Measurements from ENCODE around the gene ACTG1. TPM values are rescaled to one million over a fixed set of nuclear protein-coding genes. Genes with fewer than 3 reads are reported as not detected.

The ACTG1 gene
- total RNA-seq, 1 donor from 2014 or later, result 1,228 TPM

GRCh38 chr17:81556175-81556691, 43.6 kb upstream of the ACTG1 start:
- Histone ChIP-seq H3K4me2 (no peak overlapping the region), H3K9me3 (ENCODE audit: low read depth) (no peaks in the 10 kb centered on the region), H3K27ac (no peak overlapping the region), H2AFZ (replicated peaks) (no peak overlapping the region), H4K20me1 (ENCODE audit: low read depth) (no peaks in the 10 kb centered on the region), H3F3A (ENCODE audit: low read depth) (peaks cover 16% of the 10 kb centered on the region), H3K36me3 (no peaks in the 10 kb centered on the region), H3K27me3 (no peaks in the 10 kb centered on the region), H3K9ac (no peak overlapping the region), H3K4me3 (no peak overlapping the region), H3K4me1 (peaks cover 1% of the 10 kb centered on the region), H3K79me2 (ENCODE audit: low read depth) (peaks cover 7% of the 10 kb centered on the region)
- TF ChIP-seq EZH2phosphoT487 (IDR thresholded peaks at IDR 0.05) (no peak), EZH2 (IDR thresholded peaks at IDR 0.05) (no peak), CTCF (IDR thresholded peaks at IDR 0.05) (no peak)
- H3K27ac Mint-ChIP-seq, result no peak overlapping the region
- H3K4me3 Mint-ChIP-seq, result no peak overlapping the region
- DNase-seq (ENCODE audit: low spot score), result no peak
- peaks cover 18% of the 10 kb centered on the region for H3K4me1 Mint-ChIP-seq
- peaks cover 7% of the 10 kb centered on the region for H3K36me3 Mint-ChIP-seq
- no peaks in the 10 kb centered on the region for H3K9me3 Mint-ChIP-seq
- H3K27me3 Mint-ChIP-seq (ENCODE audit: insufficient read depth, low read depth), result peaks cover 23% of the 10 kb centered on the region

GRCh38 chr17:81553616-81554181, 41.1 kb upstream of the ACTG1 start:
- Histone ChIP-seq H3K36me3 (no peaks in the 10 kb centered on the region), H3K27ac (no peak overlapping the region), H3K27me3 (no peaks in the 10 kb centered on the region), H3K9me3 (ENCODE audit: low read depth) (no peaks in the 10 kb centered on the region), H3K4me3 (peak overlapping the region; percentile 97), H3F3A (ENCODE audit: low read depth) (peaks cover 16% of the 10 kb centered on the region), H2AFZ (replicated peaks) (no peak overlapping the region), H4K20me1 (ENCODE audit: low read depth) (peaks cover 6% of the 10 kb centered on the region), H3K79me2 (ENCODE audit: low read depth) (peaks cover 15% of the 10 kb centered on the region), H3K9ac (no peak overlapping the region), H3K4me1 (peaks cover 5% of the 10 kb centered on the region), H3K4me2 (peak overlapping the region; percentile 93)
- TF ChIP-seq EZH2phosphoT487 (IDR thresholded peaks at IDR 0.05), result no peak
- TF ChIP-seq EZH2 (IDR thresholded peaks at IDR 0.05), result no peak
- no peak for TF ChIP-seq CTCF (IDR thresholded peaks at IDR 0.05)
- H3K27ac Mint-ChIP-seq, result peak overlapping the region; percentile 79
- H3K27me3 Mint-ChIP-seq (ENCODE audit: insufficient read depth, low read depth), result peaks cover 23% of the 10 kb centered on the region
- H3K36me3 Mint-ChIP-seq, result peaks cover 14% of the 10 kb centered on the region
- no peak for DNase-seq (ENCODE audit: low spot score)
- peak overlapping the region; percentile 90 for H3K4me3 Mint-ChIP-seq
- H3K4me1 Mint-ChIP-seq, result peaks cover 31% of the 10 kb centered on the region
- no peaks in the 10 kb centered on the region for H3K9me3 Mint-ChIP-seq

GRCh38 chr17:81553018-81553615, 40.5 kb upstream of the ACTG1 start:
- H4K20me1 ChIP-seq (ENCODE audit: low read depth), result peaks cover 6% of the 10 kb centered on the region
- Mint-ChIP-seq H3K27me3 (ENCODE audit: insufficient read depth, low read depth) (peaks cover 23% of the 10 kb centered on the region), H3K27ac (peak overlapping the region; percentile 37), H3K9me3 (no peaks in the 10 kb centered on the region), H3K4me1 (peaks cover 31% of the 10 kb centered on the region), H3K4me3 (peak overlapping the region; percentile 90), H3K36me3 (peaks cover 11% of the 10 kb centered on the region)
- H3K9me3 ChIP-seq (ENCODE audit: low read depth), result no peaks in the 10 kb centered on the region
- H3K4me1 ChIP-seq, result peaks cover 5% of the 10 kb centered on the region
- H3K4me3 ChIP-seq, result peak overlapping the region; percentile 97
- peak overlapping the region; percentile 50 for H3K9ac ChIP-seq
- H3K79me2 ChIP-seq (ENCODE audit: low read depth), result peaks cover 15% of the 10 kb centered on the region
- H3K4me2 ChIP-seq, result peak overlapping the region; percentile 93
- TF ChIP-seq EZH2 (IDR thresholded peaks at IDR 0.05), result no peak
- peak; percentile 27 for TF ChIP-seq CTCF (IDR thresholded peaks at IDR 0.05)
- peak overlapping the region; percentile 94 for H2AFZ ChIP-seq (replicated peaks)
- H3F3A ChIP-seq (ENCODE audit: low read depth), result peaks cover 16% of the 10 kb centered on the region
- no peaks in the 10 kb centered on the region for H3K36me3 ChIP-seq
- peak overlapping the region; percentile 67 for H3K27ac ChIP-seq
- DNase-seq (ENCODE audit: low spot score), result peak; percentile 90
- H3K27me3 ChIP-seq, result no peaks in the 10 kb centered on the region
